Left cardiac atrium (tissue), 4 donors: Measurements from ENCODE around the gene CCDC27. TPM values are rescaled to one million over a fixed set of nuclear protein-coding genes. Genes with fewer than 3 reads are reported as not detected.

ENCODE experiments used
- ATAC-seq, 2 donors: fragments of 200-7000 bp; cut with Tn5 transposase; one replicate each; pipeline ENCODE4 v1.9.1; 2020; ENCODE audit warnings: mild to moderate bottlenecking in 2 of 2, moderate library complexity in 2 of 2
- DNase-seq: peaks from one replicate; pipeline ENCODE4 v3.0.0-alpha.2; 2020
- intact Hi-C, 2 donors: fragments of 100-400 bp; cut with DNase I; formaldehyde crosslinking; loops; one replicate each; pipeline versions ENCODE4 v1.14.1 to v1.15.1; 2022 to 2023
- total RNA-seq, 2 donors: library from RNA; stranded (reverse); fragmentation: NEBNext Ultra II Directional; extraction: Animal tissue kit (Norgen Biotek cat#: 25700); gene quantifications; one replicate each; pipeline ENCODE4 v1.2.1, GENCODE V29; 2021
- donor health status: DM: no; HTN: yes; CAD: no.
- donor health status: DM: no; HTN: yes; CAD: no; lungs with severe emphysema.
- donor health status: DM: yes; HTN: yes; CAD: no.
- donor health status: Dilated cardiomyopathy.

The CCDC27 gene
- total RNA-seq, 2 donors from 2014 or later: not detected

- intact Hi-C loops: no loop called here
- DNase-seq (no peak), ATAC-seq (no peak)
Observed at GRCh38 chr1:3733094-3733882, 19.0 kb upstream of the CCDC27 start.

- DNase-seq: no peak
- ATAC-seq: no peak
- intact Hi-C loops: no loop called here
Observed at GRCh38 chr1:3733883-3734589, 18.2 kb upstream of the CCDC27 start.

DNA sequence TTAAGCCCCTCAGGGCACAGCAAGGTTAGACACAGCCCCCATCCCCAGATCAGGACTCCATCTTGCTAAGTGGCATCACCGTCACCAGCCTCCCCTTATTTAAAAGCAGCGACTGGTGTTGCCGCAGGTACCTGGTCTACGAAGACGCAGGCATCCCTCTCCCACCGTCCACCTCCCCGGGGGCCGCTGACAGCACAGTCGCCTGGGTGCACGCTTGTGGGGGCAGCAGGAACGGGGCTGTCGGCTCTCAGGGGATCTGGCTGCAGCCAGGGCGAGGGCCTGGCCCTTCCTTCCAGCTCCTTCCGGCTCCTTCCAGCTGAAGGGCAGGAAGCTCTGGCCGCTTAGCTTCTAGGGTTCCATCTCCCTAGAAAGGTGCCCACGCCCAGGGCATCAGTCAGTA, 17.6 kb upstream of the CCDC27 start:
- DNase-seq (no peak), ATAC-seq (no peak)
- intact Hi-C loops: no loop called here

- intact Hi-C loops: no loop called here
- DNase-seq (no peak), ATAC-seq (no peak)
Observed at GRCh38 chr1:3735027-3735681, 17.1 kb upstream of the CCDC27 start.

- intact Hi-C loops: no loop called here
- DNase-seq (no peak), ATAC-seq (no peak)
Observed at GRCh38 chr1:3735688-3736087, 16.6 kb upstream of the CCDC27 start.

- intact Hi-C loops: no loop called here
- ATAC-seq (peak in 1 of 2 donors; percentile 25), DNase-seq (no peak)
Observed at GRCh38 chr1:3736131-3736561, 16.1 kb upstream of the CCDC27 start.

DNA sequence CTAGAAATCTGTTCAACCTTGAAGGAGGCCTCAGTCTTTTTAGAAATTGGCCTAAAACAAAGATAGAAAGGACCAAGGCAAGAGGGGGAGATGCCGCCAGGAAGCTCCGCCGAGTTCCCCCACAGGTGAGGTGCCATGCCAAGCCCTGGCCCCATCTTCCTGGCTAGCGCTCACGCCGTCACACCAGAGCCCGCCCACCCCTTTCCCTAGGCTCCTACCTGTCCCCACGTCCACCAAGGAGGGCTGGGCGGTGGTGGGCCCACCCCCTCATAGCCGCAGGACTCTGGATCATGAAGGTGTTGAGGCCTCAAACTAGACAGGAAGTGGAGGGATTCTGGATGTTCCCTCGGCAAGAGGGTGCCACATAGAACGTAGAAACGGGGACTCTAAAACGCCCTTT, 15.5 kb upstream of the CCDC27 start:
- intact Hi-C loops: no loop called here
- no peak for ATAC-seq
- DNase-seq: no peak

GRCh38 chr1:3738943-3739342, 13.3 kb upstream of the CCDC27 start:
- intact Hi-C loops: no loop called here
- DNase-seq (no peak), ATAC-seq (no peak)

GRCh38 chr1:3740042-3740441, 12.2 kb upstream of the CCDC27 start:
- intact Hi-C loops: no loop called here
- ATAC-seq (no peak), DNase-seq (no peak)

DNA sequence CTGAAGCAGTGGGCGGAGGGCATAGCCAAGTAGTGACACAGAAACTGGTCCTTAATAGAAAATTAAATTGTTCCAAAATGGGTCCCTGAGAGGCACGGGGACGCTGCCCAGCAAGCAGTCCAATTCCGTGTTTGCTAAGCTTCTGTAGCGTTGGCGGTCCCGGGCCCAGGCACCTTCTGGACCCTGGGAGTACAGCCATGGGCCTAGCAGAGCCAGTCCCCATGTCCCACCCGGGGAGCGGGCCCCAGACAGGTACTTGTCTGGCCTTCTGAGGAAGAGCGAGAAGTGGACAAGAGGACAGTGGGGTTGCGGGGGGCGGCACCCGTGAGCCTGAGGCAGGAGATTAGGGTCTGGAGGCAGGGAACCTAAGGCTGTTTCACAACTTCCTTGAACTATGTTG, 11.5 kb upstream of the CCDC27 start:
- DNase-seq (no peak), ATAC-seq (no peak)
- intact Hi-C loops: no loop called here

DNA sequence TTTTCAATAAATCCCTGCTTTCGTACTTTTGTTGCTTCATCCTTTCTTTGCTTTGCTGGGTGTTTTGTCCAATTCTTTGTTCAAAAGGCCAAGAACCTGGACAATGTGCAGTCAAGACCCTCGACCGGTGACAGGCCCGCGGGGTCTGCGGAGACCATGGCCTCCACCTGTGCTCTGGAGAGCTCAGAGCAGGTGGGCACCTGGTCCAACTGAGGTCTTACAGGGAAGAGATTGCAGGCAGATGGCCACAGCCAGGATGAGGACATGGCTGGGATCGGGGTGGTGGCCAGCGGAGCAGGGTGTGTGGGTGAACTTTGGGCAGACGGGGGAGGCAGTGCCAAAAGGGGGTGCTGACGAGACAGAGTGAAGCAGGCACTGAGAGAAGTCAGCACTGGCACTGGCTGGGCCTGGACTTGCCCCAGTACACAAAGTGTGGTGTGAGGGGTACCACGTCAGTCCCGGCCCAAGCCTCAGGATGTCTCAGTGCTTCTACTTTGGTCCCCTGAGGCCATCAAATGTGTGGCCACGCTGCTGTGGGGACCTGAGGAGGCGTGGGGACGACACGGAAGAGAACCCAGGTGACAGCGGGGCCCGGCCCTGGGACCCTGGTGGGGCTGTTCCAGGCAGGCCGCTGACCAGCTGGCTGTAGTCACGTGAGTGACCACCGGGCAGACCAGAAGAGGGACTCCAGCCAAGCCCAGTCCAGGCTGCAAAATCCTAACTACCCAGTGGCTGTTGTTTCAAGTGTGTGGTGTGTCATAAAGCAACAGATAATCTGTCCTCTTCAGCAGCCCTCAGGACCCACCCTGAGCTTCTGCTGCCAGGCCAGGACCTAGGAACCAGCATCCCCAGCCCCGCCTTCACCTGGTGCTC, 10.4 kb upstream of the CCDC27 start:
- intact Hi-C loops: no loop called here
- DNase-seq (no peak), ATAC-seq (no peak)

DNA sequence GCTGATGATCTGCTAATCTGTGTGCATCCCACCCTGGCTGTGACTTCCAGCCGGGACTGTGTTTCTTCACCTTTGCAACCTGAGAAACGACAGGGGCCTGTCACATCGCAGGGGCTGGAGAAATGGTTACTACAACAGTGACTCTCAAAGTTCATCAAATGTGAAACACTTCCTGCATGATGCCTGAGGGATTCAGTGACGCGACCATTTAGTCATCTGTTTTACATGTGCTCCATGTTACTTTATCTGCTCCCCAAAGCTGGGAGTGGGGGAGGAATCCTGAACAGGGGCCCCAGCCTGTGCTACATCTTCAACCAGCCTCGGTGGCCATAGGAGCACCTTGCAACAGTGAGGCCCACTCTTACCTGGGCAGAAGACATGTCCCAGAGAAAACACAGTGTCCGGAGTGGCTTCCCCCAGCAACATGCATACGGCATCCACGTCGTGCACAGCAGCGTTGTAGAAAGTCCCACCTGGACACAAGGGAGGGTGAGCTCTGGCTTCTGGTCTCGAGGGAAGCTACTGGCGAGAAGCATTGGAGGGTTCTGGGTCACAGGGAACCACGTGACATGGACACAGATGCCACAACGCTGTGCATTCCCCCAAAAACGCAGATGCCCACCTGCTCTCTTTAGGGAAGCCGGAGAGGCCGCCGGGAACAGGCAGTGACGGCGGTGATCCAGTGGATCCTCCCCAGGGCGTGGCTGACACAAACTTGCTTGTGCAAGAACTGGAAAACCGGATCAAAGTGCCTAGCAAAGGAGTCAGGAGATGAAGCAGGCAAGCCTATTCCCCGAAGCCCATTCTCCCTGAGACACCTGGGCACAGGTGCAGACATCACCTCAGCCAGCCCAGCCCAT, 9.6 kb upstream of the CCDC27 start:
- ATAC-seq: no peak
- no peak for DNase-seq
- intact Hi-C loops: no loop called here

- intact Hi-C loops: no loop called here
- ATAC-seq: no peak
- DNase-seq: no peak
Observed at GRCh38 chr1:3743421-3743820, 8.8 kb upstream of the CCDC27 start.

DNA sequence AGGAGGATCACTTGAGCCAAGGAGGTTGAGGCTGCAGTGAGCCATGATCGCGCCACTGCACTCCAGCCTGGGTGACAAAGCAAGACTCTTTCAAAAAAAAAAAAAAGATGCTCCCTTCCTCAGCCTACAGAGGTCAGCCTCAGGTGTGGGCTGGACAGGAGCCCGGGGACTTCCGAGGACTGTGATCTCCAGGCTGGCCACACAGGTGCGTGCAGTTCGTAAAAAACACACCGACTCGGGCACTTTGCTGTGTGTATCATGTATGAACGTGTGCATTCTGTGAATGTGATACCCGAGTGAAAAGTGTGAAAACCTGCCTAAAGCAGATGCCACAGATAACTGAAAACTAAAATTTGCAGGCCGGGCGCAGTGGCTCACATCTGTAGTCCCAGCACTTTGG, 8.4 kb upstream of the CCDC27 start:
- ATAC-seq (no peak), DNase-seq (no peak)
- intact Hi-C loops: no loop called here

GRCh38 chr1:3744646-3745045, 7.6 kb upstream of the CCDC27 start:
- DNase-seq (no peak), ATAC-seq (no peak)
- intact Hi-C loops: no loop called here

DNA sequence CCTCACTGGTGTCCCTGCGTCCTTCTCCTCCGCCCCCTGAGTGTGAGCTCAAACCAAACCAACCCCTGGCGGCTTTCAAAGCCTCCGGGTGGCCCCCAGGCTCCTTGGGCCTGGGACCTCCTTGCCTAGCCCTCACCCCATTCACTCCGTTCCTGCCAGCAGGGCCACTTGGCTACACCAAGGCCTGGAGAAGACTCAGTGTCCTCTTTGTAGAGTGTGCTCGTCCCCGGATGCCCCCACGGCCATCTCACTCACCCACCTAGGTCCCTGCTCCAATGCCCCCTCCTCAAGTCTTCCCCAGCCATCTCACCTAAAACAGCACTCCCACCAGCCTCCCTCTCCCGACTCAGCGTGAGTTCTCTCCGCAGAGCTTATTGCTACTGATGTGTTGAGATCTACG, 7.2 kb upstream of the CCDC27 start:
- DNase-seq (no peak), ATAC-seq (no peak)
- intact Hi-C loops: no loop called here

GRCh38 chr1:3745590-3746381, 6.5 kb upstream of the CCDC27 start:
- DNase-seq (no peak), ATAC-seq (no peak)
- intact Hi-C loops: no loop called here

GRCh38 chr1:3746389-3746829, 5.8 kb upstream of the CCDC27 start:
- ATAC-seq (peak; percentile 7 to 28), DNase-seq (no peak)
- intact Hi-C loops: no loop called here
